ENCODE measurements around the gene KIAA0586. TPM values are rescaled to one million over a fixed set of nuclear protein-coding genes. Genes with fewer than 3 reads are reported as not detected.

KIAA0586 gene
- total and polyA plus RNA-seq, 10 of the 15 experiments (the other 5 are each of a cell fraction or from before 2014, with no cell fraction given), result 7.1 to 27.6 (median 19.1) TPM

DNA sequence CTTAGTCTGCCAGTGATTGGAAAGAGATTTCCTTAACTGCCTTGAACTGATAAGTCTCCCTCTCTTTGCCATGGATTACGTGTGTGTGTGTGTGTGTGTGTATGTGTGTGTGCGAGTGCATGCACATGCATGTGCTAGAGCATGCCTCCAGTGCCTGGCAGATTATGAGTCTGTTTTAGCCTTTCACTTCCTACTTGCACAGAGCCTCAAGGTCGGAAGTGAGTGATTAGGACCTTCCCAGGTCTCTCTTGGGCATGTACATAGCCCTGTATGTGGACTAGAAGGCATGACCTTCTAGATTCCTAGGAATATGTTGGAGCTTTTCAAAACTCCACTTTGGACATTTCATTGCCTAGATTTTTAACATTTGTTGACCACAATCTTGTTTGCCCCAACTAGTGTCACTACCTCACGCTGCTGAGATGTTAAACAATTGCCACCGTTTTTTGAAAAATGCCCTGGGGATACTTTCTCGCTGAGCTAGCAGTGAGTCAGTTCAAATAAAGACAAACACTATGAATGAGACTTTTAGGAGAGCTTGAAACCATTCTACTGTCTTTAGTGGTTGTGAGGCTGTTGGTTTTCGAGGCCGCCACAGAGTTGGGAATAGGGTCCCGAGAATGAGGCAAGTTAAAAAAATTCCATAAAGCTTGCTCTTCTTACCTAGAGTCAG, 28.2 kb downstream of the KIAA0586 start:
- TF ChIP-seq, protein P1, sequence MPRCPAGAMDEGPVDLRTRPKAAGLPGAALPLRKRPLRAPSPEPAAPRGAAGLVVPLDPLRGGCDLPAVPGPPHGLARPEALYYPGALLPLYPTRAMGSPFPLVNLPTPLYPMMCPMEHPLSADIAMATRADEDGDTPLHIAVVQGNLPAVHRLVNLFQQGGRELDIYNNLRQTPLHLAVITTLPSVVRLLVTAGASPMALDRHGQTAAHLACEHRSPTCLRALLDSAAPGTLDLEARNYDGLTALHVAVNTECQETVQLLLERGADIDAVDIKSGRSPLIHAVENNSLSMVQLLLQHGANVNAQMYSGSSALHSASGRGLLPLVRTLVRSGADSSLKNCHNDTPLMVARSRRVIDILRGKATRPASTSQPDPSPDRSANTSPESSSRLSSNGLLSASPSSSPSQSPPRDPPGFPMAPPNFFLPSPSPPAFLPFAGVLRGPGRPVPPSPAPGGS (IDR thresholded peaks at IDR 0.05; ENCODE audit: borderline replicate concordance, insufficient read depth, low read depth, low read length, poor library complexity, severe bottlenecking), result peak; percentile 37
- no peak for TF ChIP-seq SPI1 (IDR thresholded peaks at IDR 0.05; ENCODE audit: borderline replicate concordance, insufficient read depth, low read depth, low read length)

DNA sequence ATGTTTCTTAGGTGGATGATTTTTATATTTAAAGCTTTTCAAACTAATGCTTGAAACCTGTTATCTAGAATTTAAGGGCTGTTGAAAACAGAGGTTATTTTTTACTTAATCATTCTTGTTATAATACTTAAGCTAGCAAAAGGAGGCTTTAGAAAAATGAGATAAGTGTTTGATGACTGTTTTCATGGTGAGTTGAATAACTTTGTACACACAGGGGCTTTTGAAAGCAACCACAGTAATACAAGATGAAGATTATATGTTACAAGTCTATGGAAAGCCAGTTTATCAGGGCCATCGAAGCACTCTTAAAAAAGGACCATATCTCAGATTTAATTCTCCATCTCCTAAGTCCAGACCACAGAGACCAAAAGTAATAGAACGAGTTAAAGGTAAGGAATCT, 33.3 kb downstream of the KIAA0586 start:
- DNase-seq (ENCODE audit: low read depth, low spot score) (no peak), FAIRE-seq (no peak), ATAC-seq (no peak)
- RAD21 ChIA-PET (ENCODE audit: unreplicated experiment), result no interaction called here
- H2AFZ ChIP-seq (ENCODE audit: control insufficient read depth, low read depth, low read length), result no peak overlapping the region
- POLR2A ChIA-PET, result no interaction called here
- in situ Hi-C loops (cut with MboI), result no loop called here
- H3K27me3 ChIP-seq (replicated peaks in 1 of 2; ENCODE audit: control insufficient read depth in 2 of 2, insufficient read depth in 2 of 2, low read length in 1 of 2), result no peaks in the 10 kb centered on the region
- no peaks in the 10 kb centered on the region for H3K79me2 ChIP-seq (ENCODE audit: control insufficient read depth, insufficient read depth, low read length)
- CTCF ChIA-PET, result no interaction called here
- SMC1A ChIA-PET (ENCODE audit: uncharacterized antibody, unreplicated experiment), result interaction anchor here (0.7 kb wide), 1 partner anchor 30 kb away, joined by 4 read pairs; no protein-coding TSS in a partner anchor
- H3K9ac ChIP-seq (ENCODE audit: control insufficient read depth, insufficient read depth, low read length), result no peak overlapping the region
- no peaks in the 10 kb centered on the region for H3K4me1 ChIP-seq (ENCODE audit: control insufficient read depth, insufficient read depth, low read length)
- H3K36me3 ChIP-seq (ENCODE audit: control insufficient read depth in 2 of 2, insufficient read depth in 2 of 2, low read length in 1 of 2), result peaks cover 0 to 5% of the 10 kb centered on the region in 2 experiments; a peak in 2 of 4 replicates
- H3K9me3 ChIP-seq (replicated peaks; ENCODE audit: control insufficient read depth, insufficient read depth, low read length), result no peaks in the 10 kb centered on the region
- intact Hi-C loops (cut with micrococcal nuclease; ENCODE audit: unreplicated experiment), result no loop called here
- no TSS peak for BruUV-seq (replicated peaks)
- WGBS (ENCODE audit: insufficient coverage, insufficient replicate concordance, low lambda C conversion rate, missing lambda C conversion rate), result 90% methylated on average over 2 of the region's 2 CpGs
- no peaks in the 10 kb centered on the region for H4K20me1 ChIP-seq (ENCODE audit: control insufficient read depth, insufficient read depth)
- no peak overlapping the region for H3K27ac ChIP-seq (ENCODE audit: control insufficient read depth, insufficient read depth)
- H3K4me3 ChIP-seq, result no peak overlapping the region
- no peak overlapping the region for H3K4me2 ChIP-seq (ENCODE audit: control insufficient read depth, insufficient read depth)
- TF ChIP-seq SIN3A (IDR thresholded peaks at IDR 0.05; ENCODE audit: low read depth, low read length), result no peak
- no peak for TF ChIP-seq CBX3 (IDR thresholded peaks at IDR 0.05; ENCODE audit: borderline replicate concordance, low read depth)
- TF ChIP-seq YBX1 (IDR thresholded peaks at IDR 0.05), result no peak
- TF ChIP-seq, protein P2, sequence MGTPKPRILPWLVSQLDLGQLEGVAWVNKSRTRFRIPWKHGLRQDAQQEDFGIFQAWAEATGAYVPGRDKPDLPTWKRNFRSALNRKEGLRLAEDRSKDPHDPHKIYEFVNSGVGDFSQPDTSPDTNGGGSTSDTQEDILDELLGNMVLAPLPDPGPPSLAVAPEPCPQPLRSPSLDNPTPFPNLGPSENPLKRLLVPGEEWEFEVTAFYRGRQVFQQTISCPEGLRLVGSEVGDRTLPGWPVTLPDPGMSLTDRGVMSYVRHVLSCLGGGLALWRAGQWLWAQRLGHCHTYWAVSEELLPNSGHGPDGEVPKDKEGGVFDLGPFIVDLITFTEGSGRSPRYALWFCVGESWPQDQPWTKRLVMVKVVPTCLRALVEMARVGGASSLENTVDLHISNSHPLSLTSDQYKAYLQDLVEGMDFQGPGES (IDR thresholded peaks at IDR 0.05), result no peak
- no peak for TF ChIP-seq SMC3 (IDR thresholded peaks at IDR 0.05; ENCODE audit: borderline replicate concordance, low read length)
- no peak for TF ChIP-seq EZH2 (IDR thresholded peaks at IDR 0.05; ENCODE audit: borderline replicate concordance, control insufficient read depth, low read depth, low read length)
- no peak for TF ChIP-seq PAX5 (IDR thresholded peaks at IDR 0.05; ENCODE audit: borderline replicate concordance, low read depth, low read length)
- TF ChIP-seq ZNF622 (IDR thresholded peaks at IDR 0.05), result no peak
- TF ChIP-seq, protein P3, sequence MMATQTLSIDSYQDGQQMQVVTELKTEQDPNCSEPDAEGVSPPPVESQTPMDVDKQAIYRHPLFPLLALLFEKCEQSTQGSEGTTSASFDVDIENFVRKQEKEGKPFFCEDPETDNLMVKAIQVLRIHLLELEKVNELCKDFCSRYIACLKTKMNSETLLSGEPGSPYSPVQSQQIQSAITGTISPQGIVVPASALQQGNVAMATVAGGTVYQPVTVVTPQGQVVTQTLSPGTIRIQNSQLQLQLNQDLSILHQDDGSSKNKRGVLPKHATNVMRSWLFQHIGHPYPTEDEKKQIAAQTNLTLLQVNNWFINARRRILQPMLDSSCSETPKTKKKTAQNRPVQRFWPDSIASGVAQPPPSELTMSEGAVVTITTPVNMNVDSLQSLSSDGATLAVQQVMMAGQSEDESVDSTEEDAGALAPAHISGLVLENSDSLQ (IDR thresholded peaks at IDR 0.05), result no peak

More for the DNA sequence above, 28.2 kb downstream of the KIAA0586 start:
- H3K4me2 ChIP-seq (ENCODE audit: control insufficient read depth, insufficient read depth), result no peak overlapping the region
- in situ Hi-C loops (cut with MboI) (no loop called here), intact Hi-C loops (cut with micrococcal nuclease; ENCODE audit: unreplicated experiment) (no loop called here)
- no peaks in the 10 kb centered on the region for H3K4me1 ChIP-seq (ENCODE audit: control insufficient read depth, insufficient read depth, low read length)
- no peak for FAIRE-seq
- no TSS peak for BruUV-seq (replicated peaks)
- H3K4me3 ChIP-seq, result no peak overlapping the region
- ChIA-PET CTCF (no interaction called here), RAD21 (ENCODE audit: unreplicated experiment) (no interaction called here), POLR2A (interaction anchor here (0.5 kb wide), 1 partner anchor 195 kb away, joined by 6 read pairs; no protein-coding TSS in a partner anchor), SMC1A (ENCODE audit: uncharacterized antibody, unreplicated experiment) (interaction anchor here (1.0 kb wide), 1 partner anchor 23 kb away, joined by 3 read pairs; no protein-coding TSS in a partner anchor)
- H3K27ac ChIP-seq (ENCODE audit: control insufficient read depth, insufficient read depth), result no peak overlapping the region
- 81% methylated on average over 9 of the region's 9 CpGs for WGBS (ENCODE audit: insufficient coverage, insufficient replicate concordance, low lambda C conversion rate, missing lambda C conversion rate)
- no peak for DNase-seq (ENCODE audit: low read depth, low spot score)
- no peaks in the 10 kb centered on the region for H3K79me2 ChIP-seq (ENCODE audit: control insufficient read depth, insufficient read depth, low read length)
- no peak overlapping the region for H2AFZ ChIP-seq (ENCODE audit: control insufficient read depth, low read depth, low read length)
- no peak overlapping the region for H3K9ac ChIP-seq (ENCODE audit: control insufficient read depth, insufficient read depth, low read length)
- ATAC-seq, result no peak
- no peaks in the 10 kb centered on the region for H4K20me1 ChIP-seq (ENCODE audit: control insufficient read depth, insufficient read depth)
- no peaks in the 10 kb centered on the region; a peak in 2 of 4 replicates for H3K36me3 ChIP-seq (ENCODE audit: control insufficient read depth in 2 of 2, insufficient read depth in 2 of 2, low read length in 1 of 2)
- no peaks in the 10 kb centered on the region for H3K9me3 ChIP-seq (replicated peaks; ENCODE audit: control insufficient read depth, insufficient read depth, low read length)
- H3K27me3 ChIP-seq (replicated peaks in 1 of 2; ENCODE audit: control insufficient read depth in 2 of 2, insufficient read depth in 2 of 2, low read length in 1 of 2), result no peaks in the 10 kb centered on the region

All from GM12878 (cell line).